K562 (cell line): ENCODE data around the gene CREB3L1. TPM values are rescaled to one million over a fixed set of nuclear protein-coding genes. Genes with fewer than 3 reads are reported as not detected.
A peak's percentile ranks its signal among the peaks of the same experiment; 100 is the strongest.

ENCODE experiments used
- ARHGAP35 ChIP-seq: fragments of 450-650 bp; IDR thresholded peaks from 2 replicates; pipeline ENCODE4 v1.6.1; 2018; ENCODE audit not compliant: partially characterized antibody
- ARID3B ChIP-seq: fragments of 250-450 bp; sonication (Bioruptor Pico); IDR thresholded peaks from 2 replicates; pipeline ENCODE4 v1.4.0; 2020; ENCODE audit warnings: borderline replicate concordance
- BRCA1 ChIP-seq, 2 experiments: fragments of 450-650 bp in 1 of 2; sonication (generic) in 1 of 2; formaldehyde crosslinking in 1 of 2; IDR thresholded peaks; 2 replicates each; pipeline versions ENCODE4 v1.5.0 to v1.6.1; 2017 to 2020; ENCODE audit warnings: mild to moderate bottlenecking in 1 of 2, missing genetic modification reagents in 1 of 2
- CCNT2 ChIP-seq: IDR thresholded peaks from 2 replicates; pipeline ENCODE4 v1.6.1; 2011; ENCODE audit warnings: borderline replicate concordance, low read depth, mild to moderate bottlenecking, moderate library complexity, mixed read lengths, low read length; ENCODE audit not compliant: insufficient read length; ENCODE audit errors: extremely low read depth
- EP300 ChIP-seq: IDR thresholded peaks from 2 replicates; pipeline ENCODE4 v1.6.1; 2012; ENCODE audit warnings: low read length, improper control_type of control experiment
- ETS2 ChIP-seq: IDR thresholded peaks from 2 replicates; pipeline ENCODE4 v1.6.1; 2016; ENCODE audit warnings: borderline replicate concordance, missing genetic modification characterization, mild to moderate bottlenecking, moderate library complexity, missing compliant biosample characterization; ENCODE audit not compliant: poor library complexity, severe bottlenecking
- GATA2 ChIP-seq: sonication (generic); formaldehyde crosslinking; IDR thresholded peaks from 2 replicates; pipeline ENCODE4 v1.4.0; 2020; ENCODE audit warnings: mild to moderate bottlenecking, missing genetic modification reagents
- HEY1 ChIP-seq: fragments of 250-450 bp; sonication (Bioruptor Pico); IDR thresholded peaks from 2 replicates; pipeline ENCODE4 v1.5.0; 2020; ENCODE audit warnings: mild to moderate bottlenecking, moderate library complexity, borderline replicate concordance
- HMG20A ChIP-seq: fragments of 450-650 bp; formaldehyde crosslinking; conservative IDR thresholded peaks from 2 replicates; pipeline ENCODE4 v1.4.0; 2020; ENCODE audit warnings: mild to moderate bottlenecking, mixed read lengths
- JUNB ChIP-seq: fragments of 450-650 bp; formaldehyde crosslinking; conservative IDR thresholded peaks from 2 replicates; pipeline ENCODE4 v1.4.0; 2020; ENCODE audit warnings: mild to moderate bottlenecking
- MEF2D ChIP-seq: conservative IDR thresholded peaks from 2 replicates; pipeline ENCODE4 v1.6.1; 2016; ENCODE audit warnings: low read depth, missing genetic modification characterization, missing compliant biosample characterization
- NFIC ChIP-seq: fragments of 450-650 bp; IDR thresholded peaks from 2 replicates; pipeline ENCODE4 v1.6.1; 2017; ENCODE audit warnings: mild to moderate bottlenecking, inconsistent platforms
- NR1H2 ChIP-seq: sonication (generic); formaldehyde crosslinking; IDR thresholded peaks from 2 replicates; pipeline ENCODE4 v1.4.0; 2020; ENCODE audit warnings: mild to moderate bottlenecking, missing genetic modification reagents
- NR2F6 ChIP-seq: fragments of 450-650 bp; formaldehyde crosslinking; IDR thresholded peaks from 2 replicates; pipeline ENCODE4 v1.4.0; 2020; ENCODE audit warnings: mild to moderate bottlenecking
- NR4A1 ChIP-seq, 2 experiments: fragments of 250-450 bp in 1 of 2; fragments of 450-650 bp in 1 of 2; sonication (Bioruptor Pico) in 1 of 2; IDR thresholded peaks; 2 replicates each; pipeline versions ENCODE4 v1.4.0 to v1.6.1; 2016 to 2020; ENCODE audit warnings: mild to moderate bottlenecking in 2 of 2, missing compliant biosample characterization in 1 of 2, missing genetic modification characterization in 1 of 2, moderate library complexity in 1 of 2
- RAD51 ChIP-seq: fragments of 450-650 bp; IDR thresholded peaks from 2 replicates; pipeline ENCODE4 v1.7.1; 2016; ENCODE audit warnings: low read depth, mild to moderate bottlenecking, borderline replicate concordance
- RHOXF2B ChIP-seq: fragments of 250-450 bp; sonication (Bioruptor Pico); conservative IDR thresholded peaks from 2 replicates; pipeline ENCODE4 v1.5.1; 2021
- RNF2 ChIP-seq: sonication (generic); IDR thresholded peaks from 2 replicates; pipeline ENCODE4 v1.6.1; 2016
- SIRT6 ChIP-seq: IDR thresholded peaks from one replicate; pipeline ENCODE4 v1.6.1; 2012; ENCODE audit warnings: low read depth, mild to moderate bottlenecking, control low read depth, inconsistent platforms, low read length, moderate library complexity
- SMAD2 ChIP-seq: fragments of 150-350 bp; IDR thresholded peaks from 2 replicates; pipeline ENCODE4 v1.6.1; 2014; ENCODE audit warnings: low read depth, mild to moderate bottlenecking, low read length
- TGIF2 ChIP-seq: sonication (generic); formaldehyde crosslinking; IDR thresholded peaks from 2 replicates; pipeline ENCODE4 v1.8.1; 2022; ENCODE audit warnings: mild to moderate bottlenecking, missing genetic modification reagents, moderate library complexity
- ZBTB7A ChIP-seq: IDR thresholded peaks from 2 replicates; pipeline ENCODE4 v1.6.1; 2011; ENCODE audit warnings: low read depth, mild to moderate bottlenecking, low read length, moderate library complexity, borderline replicate concordance; ENCODE audit not compliant: control insufficient read depth
- ZNF143 ChIP-seq: sonication (generic); formaldehyde crosslinking; IDR thresholded peaks from 2 replicates; pipeline ENCODE4 v1.9.0; 2022; ENCODE audit warnings: mild to moderate bottlenecking, missing genetic modification reagents
- ZNF24 ChIP-seq: fragments of 450-650 bp; IDR thresholded peaks from 2 replicates; pipeline ENCODE4 v1.6.1; 2016
- ZNF639 ChIP-seq, 2 experiments: fragments of 200-800 bp in 1 of 2; sonication (Bioruptor generic) in 1 of 2; sonication (generic) in 1 of 2; formaldehyde crosslinking in 1 of 2; IDR thresholded peaks in 1 of 2; conservative IDR thresholded peaks in 1 of 2; 2 replicates each; pipeline versions ENCODE4 v1.5.0 to v1.6.1; 2016 to 2020; ENCODE audit warnings: missing compliant biosample characterization in 1 of 2, missing genetic modification characterization in 1 of 2, missing genetic modification reagents in 1 of 2
- ZNF764 ChIP-seq: fragments of 250-450 bp; sonication (Bioruptor Pico); IDR thresholded peaks from 2 replicates; pipeline ENCODE4 v1.4.0; 2020; ENCODE audit warnings: low read depth, mild to moderate bottlenecking, moderate library complexity
- polyA plus RNA-seq, 8 experiments: library from polyadenylated mRNA; depleted of rRNA in 4 of 8; stranded (reverse) in 5 of 8; unstranded in 3 of 8; fragments of >200 nt; fragmentation: Nextera tagmentation in 2 of 8; fragmentation: Illumina TruSeq in 1 of 8; extraction: Ambion mirVana in 2 of 8; extraction: Trizol in 1 of 8; gene quantifications; 2 replicates each; pipeline versions ENCODE4 v1.2.1 to v1.2.3, GENCODE V29; 2011 to 2014; ENCODE audit warnings: inconsistent platforms in 1 of 8, missing spikeins in 1 of 8
- total RNA-seq, 7 experiments: library from RNA; depleted of rRNA in 6 of 7; stranded (reverse); fragments of >200 nt in 6 of 7; fragmentation: Illumina TruSeq in 2 of 7; extraction: Trizol in 2 of 7; gene quantifications; 2 replicates each; pipeline versions ENCODE4 v1.2.1 to v1.2.3, GENCODE V29; 2011 to 2021; ENCODE audit warnings: low replicate concordance in 1 of 7

CREB3L1 gene
- total and polyA plus RNA-seq, 9 of the 15 experiments (the other 6 are each of a cell fraction or from before 2014, with no cell fraction given) = 1.2 to 27.6 (median 3.7) TPM

GRCh38 chr11:46238967-46239800 lies 38.3 kb upstream of the CREB3L1 start (continued):
- TF ChIP-seq CCNT2 (peak; percentile 91), EP300 (0 out of 2 replicates have a peak, but pooled peaks have one; percentile 16), NFIC (no peak), ZNF143 (CRISPR knock-in tag) (no peak), ZNF639 (CRISPR knock-in tag; conservative IDR thresholded peaks at IDR 0.05 in 1 of 2, IDR thresholded peaks at IDR 0.05 in 1 of 2) (no peak), ZNF764 (CRISPR knock-in tag) (no peak), ARID3B (CRISPR knock-in tag) (no peak), RNF2 (no peak), ARHGAP35 (no peak), RHOXF2B (no peak), SMAD2 (no peak), NR2F6 (no peak), BRCA1 (IDR thresholded peaks at IDR 0.05) (no peak), BRCA1 (CRISPR knock-in tag; IDR thresholded peaks at IDR 0.05) (no peak), TGIF2 (no peak), ETS2 (tag) (no peak), NR4A1 (CRISPR knock-in tag; IDR thresholded peaks at IDR 0.05) (no peak), NR4A1 (tag; IDR thresholded peaks at IDR 0.05) (peak; percentile 42; the same call in 1 of the 2 replicates), ZNF24 (no peak), MEF2D (tag) (no peak), HMG20A (CRISPR knock-in tag) (no peak), SIRT6 (no peak), JUNB (CRISPR knock-in tag) (no peak), HEY1 (CRISPR knock-in tag) (no peak), ZBTB7A (peak; percentile 72; the same call in 1 of the 2 replicates), RAD51 (no peak), NR1H2 (CRISPR knock-in tag) (peak; percentile 95), GATA2 (CRISPR knock-in tag) (no peak)
